Subcutaneous abdominal adipose tissue (tissue), 5 donors: ENCODE results near the gene GLRX.
"Not testable (repeated sequence)": the region's sequence is repeated elsewhere in the genome, so short reads cannot be mapped to it uniquely, and the experiment has no call there.

ENCODE experiments used
- H3K27ac ChIP-seq: one replicate; pipeline ENCODE4 v1.7.0; 2013; ENCODE audit warnings: low read depth, mild to moderate bottlenecking, inconsistent platforms, low read length, moderate library complexity
- H3K27me3 ChIP-seq, 5 donors: one replicate each; pipeline ENCODE4 v1.7.0; 2013; ENCODE audit warnings: low read length in 5 of 5, inconsistent platforms in 1 of 5; ENCODE audit not compliant: control insufficient read depth in 5 of 5, insufficient read depth in 4 of 5
- H3K36me3 ChIP-seq, 5 donors: one replicate each; pipeline ENCODE4 v1.7.0; 2013; ENCODE audit warnings: low read length in 5 of 5; ENCODE audit not compliant: control insufficient read depth in 5 of 5, insufficient read depth in 5 of 5
- H3K4me1 ChIP-seq, 5 donors: one replicate each; pipeline ENCODE4 v1.7.0; 2013; ENCODE audit warnings: low read length in 5 of 5, mild to moderate bottlenecking in 3 of 5, moderate library complexity in 1 of 5; ENCODE audit not compliant: control insufficient read depth in 5 of 5, insufficient read depth in 5 of 5
- H3K4me3 ChIP-seq, 5 donors: one replicate each; pipeline ENCODE4 v1.7.0; 2013; ENCODE audit warnings: low read length in 5 of 5, low read depth in 1 of 5
- H3K9ac ChIP-seq, 5 donors: one replicate each; pipeline ENCODE4 v1.7.0; 2013; ENCODE audit warnings: low read length in 5 of 5, mild to moderate bottlenecking in 4 of 5, moderate library complexity in 3 of 5
- H3K9me3 ChIP-seq, 5 donors: one replicate each; pipeline ENCODE4 v1.7.0; 2013; ENCODE audit warnings: low read length in 5 of 5; ENCODE audit not compliant: control insufficient read depth in 5 of 5
- donor health status: healthy.
- donor health status: healthy.
- donor health status: healthy.
- donor health status: healthy.
- donor health status: healthy.

GLRX gene

GRCh38 chr5:95853490-95853889 lies 31.0 kb upstream of the GLRX start:
- no peak overlapping the region for H3K9ac ChIP-seq
- H3K4me1 ChIP-seq: peaks cover 15 to 37% (median 20%) of the 10 kb centered on the region in 5 donors
- H3K27me3 ChIP-seq: peaks cover 0 to 5% (median 0%) of the 10 kb centered on the region in 5 donors
- H3K36me3 ChIP-seq: no peaks in the 10 kb centered on the region
- H3K27ac ChIP-seq: no peak overlapping the region
- H3K9me3 ChIP-seq: no peaks in the 10 kb centered on the region
- no peak overlapping the region for H3K4me3 ChIP-seq

DNA sequence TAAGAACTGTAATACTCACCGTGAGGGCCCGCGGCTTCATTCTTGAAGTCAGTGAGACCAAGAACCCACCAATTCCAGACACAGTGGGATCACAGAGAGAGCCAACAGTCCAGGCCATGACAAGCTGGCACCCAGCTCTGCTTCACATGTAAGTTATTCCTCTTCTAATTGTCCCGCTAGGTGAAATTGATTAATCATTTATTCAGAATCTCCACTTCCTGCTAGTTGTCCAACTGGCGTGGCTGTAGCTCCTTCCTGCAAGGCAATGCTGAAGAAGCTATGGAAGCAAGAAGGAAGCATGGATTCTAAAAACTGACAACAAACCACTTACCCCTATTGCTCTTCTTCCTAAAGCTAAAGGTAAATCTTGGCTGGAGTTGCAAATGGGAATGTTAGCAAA lies 30.0 kb upstream of the GLRX start:
- Histone ChIP-seq H3K9me3 (no peaks in the 10 kb centered on the region), H3K9ac (no peak overlapping the region), H3K27me3 (peaks cover 0 to 5% (median 0%) of the 10 kb centered on the region in 5 donors), H3K36me3 (no peaks in the 10 kb centered on the region), H3K4me1 (peaks cover 6 to 27% (median 17%) of the 10 kb centered on the region in 5 donors), H3K4me3 (no peak overlapping the region), H3K27ac (no peak overlapping the region)

GRCh38 chr5:95851141-95851540 lies 28.6 kb upstream of the GLRX start:
- H3K36me3 ChIP-seq, H3K27ac ChIP-seq, H3K9me3 ChIP-seq, H3K9ac ChIP-seq, H3K27me3 ChIP-seq, H3K4me3 ChIP-seq: not testable (repeated sequence)
- H3K4me1 ChIP-seq: peaks cover 0 to 14% (median 5%) of the 10 kb centered on the region in 5 donors

DNA sequence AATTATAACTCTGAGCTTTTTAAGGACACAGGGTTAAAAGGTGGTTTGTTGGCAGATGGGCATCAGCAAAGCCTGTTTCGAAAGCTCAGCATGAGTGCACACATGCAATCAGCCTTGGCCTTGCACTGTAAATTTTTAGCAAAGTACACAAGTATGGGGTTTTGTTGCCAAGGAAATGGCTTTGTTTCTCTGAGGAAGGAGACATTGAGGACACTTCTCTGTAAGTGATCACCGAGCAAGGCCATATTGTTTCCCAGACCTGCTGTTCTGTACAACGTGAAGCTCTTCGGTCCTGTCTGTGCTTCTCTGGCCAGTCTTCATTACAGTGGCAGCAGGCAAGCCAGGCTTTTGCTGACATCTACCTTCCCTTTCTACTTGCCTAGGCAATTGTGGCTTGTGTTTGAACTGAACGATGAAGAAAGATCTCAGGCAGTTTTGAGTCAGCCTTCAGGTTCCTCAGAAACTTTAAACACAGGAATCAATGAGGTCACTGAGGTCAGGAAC lies 27.9 kb upstream of the GLRX start:
- H3K27ac ChIP-seq: peak overlapping the region; percentile 33
- peaks cover 0 to 14% (median 5%) of the 10 kb centered on the region in 5 donors for H3K4me1 ChIP-seq
- no peaks in the 10 kb centered on the region for H3K27me3 ChIP-seq
- no peaks in the 10 kb centered on the region for H3K9me3 ChIP-seq
- no peak overlapping the region for H3K9ac ChIP-seq
- H3K36me3 ChIP-seq: no peaks in the 10 kb centered on the region
- no peak overlapping the region for H3K4me3 ChIP-seq

- H3K27ac ChIP-seq: peak overlapping the region; percentile 27
These were observed 26.2 kb upstream of the GLRX start for GRCh38 chr5:95848701-95849100.

GRCh38 chr5:95847261-95847592 lies 24.7 kb upstream of the GLRX start:
- Histone ChIP-seq H3K36me3 (no peaks in the 10 kb centered on the region), H3K27me3 (no peaks in the 10 kb centered on the region), H3K27ac (no peak overlapping the region), H3K4me1 (peaks cover 3 to 36% (median 26%) of the 10 kb centered on the region in 5 donors), H3K9me3 (no peaks in the 10 kb centered on the region), H3K9ac (no peak overlapping the region), H3K4me3 (no peak overlapping the region)

More at GRCh38 chr5:95848701-95849100, 26.2 kb upstream of the GLRX start:
- Histone ChIP-seq H3K4me3 (no peak overlapping the region), H3K36me3 (no peaks in the 10 kb centered on the region), H3K4me1 (peaks cover 0 to 23% (median 12%) of the 10 kb centered on the region in 5 donors), H3K9me3 (no peaks in the 10 kb centered on the region), H3K9ac (peak overlapping the region in 1 of 5 donors; percentile 21), H3K27me3 (no peaks in the 10 kb centered on the region)

DNA sequence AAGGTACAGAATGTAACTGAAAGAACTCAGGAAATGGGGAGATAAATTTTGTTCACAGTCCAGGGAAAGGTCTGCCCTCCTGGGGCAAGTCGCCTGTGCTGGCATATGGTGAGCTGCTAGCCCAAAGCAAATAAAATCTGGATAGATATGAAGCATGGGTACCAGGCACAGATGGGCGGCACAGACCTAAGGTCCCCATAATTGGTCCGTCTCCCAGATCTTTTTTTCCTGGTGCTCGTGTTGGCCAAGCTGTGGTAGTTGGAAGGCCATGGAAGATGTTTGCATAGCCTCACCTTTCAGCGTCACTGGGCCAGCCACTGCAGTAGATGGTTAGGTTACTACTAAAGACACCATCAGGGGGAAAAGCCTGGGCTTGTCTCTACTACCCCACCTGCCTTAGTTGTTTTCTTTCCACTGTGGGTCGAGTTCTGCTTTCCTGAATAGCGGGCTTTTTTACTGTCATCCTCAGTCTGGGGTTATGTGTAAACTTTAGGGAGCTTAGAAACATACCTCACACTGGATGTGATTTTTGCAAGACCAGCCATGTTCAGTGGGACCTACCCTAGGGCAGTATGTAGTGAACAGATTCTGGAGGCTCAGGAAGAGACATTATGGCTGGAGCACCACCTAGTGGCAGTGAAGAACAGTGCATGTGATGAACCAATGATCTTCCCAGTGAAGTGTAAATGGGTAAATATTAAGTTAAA lies 24.2 kb upstream of the GLRX start:
- no peak overlapping the region for H3K4me3 ChIP-seq
- H3K27ac ChIP-seq: no peak overlapping the region
- no peak overlapping the region for H3K9ac ChIP-seq
- H3K27me3 ChIP-seq: no peaks in the 10 kb centered on the region
- H3K36me3 ChIP-seq: no peaks in the 10 kb centered on the region
- H3K4me1 ChIP-seq: peaks cover 5 to 42% (median 30%) of the 10 kb centered on the region in 5 donors
- H3K9me3 ChIP-seq: no peaks in the 10 kb centered on the region

DNA sequence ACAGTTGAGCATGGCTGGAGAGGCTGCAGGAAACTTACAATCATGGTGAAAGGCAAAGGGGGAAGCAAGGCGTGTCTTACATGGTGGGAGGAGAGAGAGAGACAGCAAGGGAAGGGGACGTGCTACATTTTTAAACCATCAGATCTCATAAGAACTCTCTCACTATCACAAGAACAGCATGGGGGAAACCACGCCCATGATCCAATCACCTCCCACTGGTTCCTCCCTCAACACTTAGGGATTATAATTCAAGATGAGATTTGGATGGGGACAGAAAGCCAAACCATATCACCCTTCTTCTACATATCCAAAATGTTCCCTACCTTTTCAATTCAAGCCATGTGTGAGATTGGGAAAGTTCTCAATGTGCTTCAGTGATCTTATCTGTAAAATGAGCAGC lies 22.9 kb upstream of the GLRX start:
- Histone ChIP-seq H3K4me1 (peaks cover 5 to 49% (median 33%) of the 10 kb centered on the region in 5 donors), H3K27ac (no peak overlapping the region), H3K4me3 (no peak overlapping the region), H3K36me3 (no peaks in the 10 kb centered on the region), H3K9ac (no peak overlapping the region), H3K27me3 (no peaks in the 10 kb centered on the region), H3K9me3 (no peaks in the 10 kb centered on the region)

DNA sequence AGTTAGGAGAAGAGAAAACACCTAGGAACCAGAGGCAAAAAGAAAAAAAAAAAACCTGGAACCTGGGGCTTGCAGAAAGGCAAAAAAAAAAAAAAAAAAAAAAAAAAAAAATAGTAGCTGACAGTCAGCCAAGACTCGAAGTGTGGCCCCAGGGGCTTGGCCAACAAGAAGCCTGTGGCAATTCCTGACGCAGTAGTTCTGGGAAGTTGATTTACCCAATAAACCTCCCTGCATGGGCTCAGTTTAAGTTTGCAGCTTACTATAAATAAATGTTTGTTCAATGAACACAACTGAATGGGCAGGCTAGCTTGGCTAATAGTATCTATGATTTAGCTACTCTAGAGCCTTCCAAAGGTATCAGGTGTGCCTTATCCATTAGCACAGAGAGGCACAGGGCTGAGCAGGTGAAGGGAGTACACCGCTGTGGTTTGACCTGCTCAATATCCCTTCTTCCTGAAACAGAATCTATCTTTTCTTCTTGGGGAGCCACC lies 21.3 kb upstream of the GLRX start:
- Histone ChIP-seq H3K9ac (peak overlapping the region in 3 of 5 donors; percentile 25 to 75 (median 56)), H3K27ac (peak overlapping the region; percentile 77), H3K4me3 (no peak overlapping the region), H3K9me3 (no peaks in the 10 kb centered on the region), H3K36me3 (no peaks in the 10 kb centered on the region), H3K27me3 (no peaks in the 10 kb centered on the region), H3K4me1 (peaks cover 5 to 41% (median 30%) of the 10 kb centered on the region in 5 donors)

DNA sequence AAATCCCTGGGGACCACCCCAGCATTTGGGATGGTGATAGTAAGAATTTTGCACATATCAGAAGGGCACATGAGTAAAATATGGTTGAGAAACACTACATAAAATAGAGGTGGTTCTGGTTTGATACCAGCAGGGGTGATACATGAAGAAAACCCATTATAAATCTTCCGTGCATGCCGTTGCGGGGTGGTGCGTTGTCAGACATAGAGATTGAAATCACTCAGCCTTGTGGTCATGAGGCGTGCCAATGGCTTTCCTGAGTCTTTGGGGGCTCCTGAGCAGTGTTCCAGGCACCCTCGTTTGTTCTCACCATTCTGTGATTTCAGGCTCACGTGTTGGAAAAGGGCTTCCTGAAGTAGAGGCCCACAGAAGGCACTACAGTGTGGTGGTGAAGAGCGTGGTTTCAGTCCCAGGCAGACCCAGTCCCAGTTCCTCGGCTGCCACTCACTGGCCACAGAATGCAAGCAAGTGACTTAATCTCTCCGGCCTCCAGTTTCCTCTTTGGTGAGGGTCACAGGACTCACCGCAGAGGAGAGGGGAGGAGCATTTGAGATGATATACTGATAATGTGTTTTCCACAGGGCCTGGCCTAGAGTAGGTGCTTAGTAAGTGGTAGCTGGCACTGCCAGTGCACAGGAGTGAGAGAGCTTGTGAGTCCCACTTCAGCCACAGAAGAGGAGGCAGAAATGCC lies 20.5 kb upstream of the GLRX start:
- peak overlapping the region; percentile 58 for H3K27ac ChIP-seq
- no peaks in the 10 kb centered on the region for H3K36me3 ChIP-seq
- H3K27me3 ChIP-seq: no peaks in the 10 kb centered on the region
- H3K9ac ChIP-seq: peak overlapping the region in 2 of 5 donors; percentile 48 to 60
- H3K9me3 ChIP-seq: no peaks in the 10 kb centered on the region
- H3K4me3 ChIP-seq: no peak overlapping the region
- peaks cover 5 to 39% (median 30%) of the 10 kb centered on the region in 5 donors for H3K4me1 ChIP-seq
